ENCODE data around the gene SPINT1.

The SPINT1 gene

GRCh38 chr15:40873694-40874561, 30.1 kb downstream of the SPINT1 start, which contains the start of gene RHOV (continued):
- TF ChIP-seq ATF2 (tag by site-specific recombination; IDR thresholded peaks at IDR 0.05; ENCODE audit: low read depth) = no peak
- TF ChIP-seq SALL2 (tag by site-specific recombination; IDR thresholded peaks at IDR 0.05; ENCODE audit: borderline replicate concordance) = no peak
- TF ChIP-seq GLIS1 (tag by site-specific recombination; IDR thresholded peaks at IDR 0.05) = peak; percentile 79
- no peak for TF ChIP-seq ZNF398 (tag by site-specific recombination; IDR thresholded peaks at IDR 0.05)
- TF ChIP-seq ZNF138 (tag by site-specific recombination; IDR thresholded peaks at IDR 0.05; ENCODE audit: borderline replicate concordance) = no peak
- TF ChIP-seq YY2 (tag by site-specific recombination; IDR thresholded peaks at IDR 0.05) = no peak
- TF ChIP-seq ZNF157 (tag by site-specific recombination; IDR thresholded peaks at IDR 0.05) = no peak
- TF ChIP-seq HIC1 (tag by site-specific recombination; IDR thresholded peaks at IDR 0.05) = peak; percentile 68; the same call in 1 of the 2 replicates
- no peak for TF ChIP-seq ZNF473 (tag by site-specific recombination; IDR thresholded peaks at IDR 0.05)
- TF ChIP-seq ZNF830 (tag by site-specific recombination; IDR thresholded peaks at IDR 0.05; ENCODE audit: low read depth) = no peak
- TF ChIP-seq ZFP37 (tag by site-specific recombination; IDR thresholded peaks at IDR 0.05) = no peak
- no peak for TF ChIP-seq ZNF121 (tag by site-specific recombination; IDR thresholded peaks at IDR 0.05)
- no peak for TF ChIP-seq ZNF639 (tag by site-specific recombination; IDR thresholded peaks at IDR 0.05)
- TF ChIP-seq ZNF146 (tag by site-specific recombination; IDR thresholded peaks at IDR 0.05) = no peak
- TF ChIP-seq ZNF362 (tag by site-specific recombination; IDR thresholded peaks at IDR 0.05) = no peak
- TF ChIP-seq ZSCAN16 (tag by site-specific recombination; IDR thresholded peaks at IDR 0.05) = no peak
- no peak for TF ChIP-seq MYNN (tag by site-specific recombination; IDR thresholded peaks at IDR 0.05; ENCODE audit: borderline replicate concordance)
- peak; percentile 31 for TF ChIP-seq SP7 (tag by site-specific recombination; IDR thresholded peaks at IDR 0.05)
- no peak for TF ChIP-seq ZNF549 (tag by site-specific recombination; IDR thresholded peaks at IDR 0.05)
- TF ChIP-seq TSHZ1 (tag by site-specific recombination; IDR thresholded peaks at IDR 0.05; ENCODE audit: borderline replicate concordance) = no peak
- no peak for TF ChIP-seq ZNF529 (tag by site-specific recombination; IDR thresholded peaks at IDR 0.05; ENCODE audit: insufficient replicate concordance)
- TF ChIP-seq ZBTB26 (tag by site-specific recombination; optimal IDR thresholded peaks at IDR 0.05) = peak; percentile 91
- peak; percentile 65; the same call in 1 of the 2 replicates for TF ChIP-seq ZNF600 (tag by site-specific recombination; IDR thresholded peaks at IDR 0.05)
- no peak for TF ChIP-seq PRDM1 (tag by site-specific recombination; IDR thresholded peaks at IDR 0.05)
- peak; percentile 86 for TF ChIP-seq ZFHX2 (tag by site-specific recombination; conservative IDR thresholded peaks at IDR 0.05)
- TF ChIP-seq KLF9 (tag by site-specific recombination; IDR thresholded peaks at IDR 0.05; ENCODE audit: low read depth) = peak; percentile 78
